PFSK-1 (cell line): Measurements from ENCODE around the gene BFSP2.

Source experiments
- FOXP2 ChIP-seq: optimal IDR thresholded peaks from 2 replicates; pipeline ENCODE3; 2011; ENCODE audit warnings: borderline replicate concordance, control low read depth, inconsistent platforms; ENCODE audit not compliant: insufficient read depth; ENCODE audit errors: extremely low read length, extremely low read depth
- POLR2AphosphoS5 ChIP-seq: IDR thresholded peaks from 2 replicates; pipeline ENCODE4 v1.6.1; 2012; ENCODE audit warnings: low read depth, mild to moderate bottlenecking, control low read depth, low read length, moderate library complexity
- SIN3A ChIP-seq: IDR thresholded peaks from 2 replicates; pipeline ENCODE4 v1.6.1; 2012; ENCODE audit warnings: mild to moderate bottlenecking, low read length, moderate library complexity, borderline replicate concordance; ENCODE audit not compliant: insufficient read depth
- TAF1 ChIP-seq: IDR thresholded peaks from 2 replicates; pipeline ENCODE4 v1.6.1; 2012; ENCODE audit warnings: low read length, control low read depth, borderline replicate concordance; ENCODE audit not compliant: insufficient read depth
- TF ChIP-seq, protein P1 (sequence below), 2 experiments: IDR thresholded peaks; 2 replicates each; pipeline versions ENCODE4 v1.6.1 to v1.8.0; 2011 to 2012; ENCODE audit warnings: low read depth in 2 of 2, low read length in 2 of 2, control low read depth in 1 of 2, inconsistent platforms in 1 of 2, mild to moderate bottlenecking in 1 of 2, moderate library complexity in 1 of 2; ENCODE audit not compliant: insufficient read depth in 1 of 2

Gene BFSP2

GRCh38 chr3:133474817-133475216 lies 75.0 kb downstream of the BFSP2 start:
- TF ChIP-seq FOXP2 (no peak), POLR2AphosphoS5 (no peak), TAF1 (no peak), SIN3A (no peak)
- TF ChIP-seq, protein P1, sequence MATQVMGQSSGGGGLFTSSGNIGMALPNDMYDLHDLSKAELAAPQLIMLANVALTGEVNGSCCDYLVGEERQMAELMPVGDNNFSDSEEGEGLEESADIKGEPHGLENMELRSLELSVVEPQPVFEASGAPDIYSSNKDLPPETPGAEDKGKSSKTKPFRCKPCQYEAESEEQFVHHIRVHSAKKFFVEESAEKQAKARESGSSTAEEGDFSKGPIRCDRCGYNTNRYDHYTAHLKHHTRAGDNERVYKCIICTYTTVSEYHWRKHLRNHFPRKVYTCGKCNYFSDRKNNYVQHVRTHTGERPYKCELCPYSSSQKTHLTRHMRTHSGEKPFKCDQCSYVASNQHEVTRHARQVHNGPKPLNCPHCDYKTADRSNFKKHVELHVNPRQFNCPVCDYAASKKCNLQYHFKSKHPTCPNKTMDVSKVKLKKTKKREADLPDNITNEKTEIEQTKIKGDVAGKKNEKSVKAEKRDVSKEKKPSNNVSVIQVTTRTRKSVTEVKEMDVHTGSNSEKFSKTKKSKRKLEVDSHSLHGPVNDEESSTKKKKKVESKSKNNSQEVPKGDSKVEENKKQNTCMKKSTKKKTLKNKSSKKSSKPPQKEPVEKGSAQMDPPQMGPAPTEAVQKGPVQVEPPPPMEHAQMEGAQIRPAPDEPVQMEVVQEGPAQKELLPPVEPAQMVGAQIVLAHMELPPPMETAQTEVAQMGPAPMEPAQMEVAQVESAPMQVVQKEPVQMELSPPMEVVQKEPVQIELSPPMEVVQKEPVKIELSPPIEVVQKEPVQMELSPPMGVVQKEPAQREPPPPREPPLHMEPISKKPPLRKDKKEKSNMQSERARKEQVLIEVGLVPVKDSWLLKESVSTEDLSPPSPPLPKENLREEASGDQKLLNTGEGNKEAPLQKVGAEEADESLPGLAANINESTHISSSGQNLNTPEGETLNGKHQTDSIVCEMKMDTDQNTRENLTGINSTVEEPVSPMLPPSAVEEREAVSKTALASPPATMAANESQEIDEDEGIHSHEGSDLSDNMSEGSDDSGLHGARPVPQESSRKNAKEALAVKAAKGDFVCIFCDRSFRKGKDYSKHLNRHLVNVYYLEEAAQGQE (IDR thresholded peaks at IDR 0.05; ENCODE audit: insufficient read depth in 1 of 2, low read depth in 2 of 2, low read length in 2 of 2), result no peak

- TF ChIP-seq POLR2AphosphoS5 (no peak), SIN3A (no peak)
Observed at GRCh38 chr3:133475245-133476010, 75.6 kb downstream of the BFSP2 start.

GRCh38 chr3:133476971-133477375 lies 77.1 kb downstream of the BFSP2 start:
- TF ChIP-seq POLR2AphosphoS5 (no peak), FOXP2 (no peak), TAF1 (no peak), SIN3A (no peak)
- TF ChIP-seq, protein P1 (IDR thresholded peaks at IDR 0.05; ENCODE audit: insufficient read depth in 1 of 2, low read depth in 2 of 2, low read length in 2 of 2), result no peak

GRCh38 chr3:133477487-133477886 lies 77.6 kb downstream of the BFSP2 start:
- TF ChIP-seq FOXP2 (no peak), TAF1 (no peak), SIN3A (no peak), POLR2AphosphoS5 (no peak)
- TF ChIP-seq, protein P1 (IDR thresholded peaks at IDR 0.05; ENCODE audit: insufficient read depth in 1 of 2, low read depth in 2 of 2, low read length in 2 of 2), result no peak

DNA sequence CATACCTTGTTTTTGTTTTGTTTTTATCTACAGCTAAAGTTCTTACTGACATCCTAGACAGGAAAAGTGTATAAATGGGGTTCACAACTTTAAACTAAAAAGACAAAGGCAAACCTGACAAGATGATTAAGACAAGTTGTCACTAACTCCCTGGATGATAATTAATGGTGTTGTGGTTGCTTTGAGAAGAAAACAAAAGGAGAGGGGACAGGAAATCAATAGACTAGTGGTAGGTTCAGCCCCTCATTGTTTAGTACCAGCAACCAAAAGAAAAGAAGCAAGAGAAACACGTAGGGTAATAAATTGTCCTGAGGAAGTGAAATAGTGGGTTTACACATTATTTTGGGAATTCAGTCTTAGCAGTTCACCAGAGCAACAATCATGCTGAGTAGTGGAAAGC lies 78.8 kb downstream of the BFSP2 start:
- no peak for TF ChIP-seq FOXP2

DNA sequence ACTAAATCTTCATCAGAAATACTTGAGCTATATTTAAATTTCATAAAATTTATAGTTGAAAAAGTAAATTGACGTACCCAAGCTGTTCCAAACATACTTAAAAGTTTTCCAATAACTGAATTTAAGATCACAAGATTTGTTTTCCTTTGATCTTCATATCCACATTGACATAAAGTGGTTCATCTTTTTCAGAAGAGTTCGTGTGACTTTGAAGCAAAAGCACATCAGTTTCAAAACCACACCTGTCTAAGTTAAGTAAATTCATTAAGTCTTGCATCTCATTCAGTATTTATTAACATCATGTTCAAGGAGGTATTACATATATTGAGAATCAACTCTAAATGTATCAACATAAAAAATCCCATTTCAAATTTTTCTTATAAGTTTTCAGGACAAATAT lies 79.5 kb downstream of the BFSP2 start:
- TF ChIP-seq TAF1, result no peak
- TF ChIP-seq, protein P1 (IDR thresholded peaks at IDR 0.05; ENCODE audit: insufficient read depth in 1 of 2, low read depth in 2 of 2, low read length in 2 of 2), result no peak
